ENCODE data around the gene DMRTC2. TPM values are rescaled to one million over a fixed set of nuclear protein-coding genes. Genes with fewer than 3 reads are reported as not detected.
A peak's percentile ranks its signal among the peaks of the same experiment; 100 is the strongest.

Gene DMRTC2
- total and polyA plus RNA-seq, 2 of the 8 experiments (the other 6 are each of a cell fraction or from before 2014, with no cell fraction given), result not detected

- TF ChIP-seq GABPA (IDR thresholded peaks at IDR 0.05; ENCODE audit: borderline replicate concordance, insufficient read depth, low read length), result no peak
- TF ChIP-seq ASH2L (IDR thresholded peaks at IDR 0.05; ENCODE audit: low read length), result peak; percentile 21
- TF ChIP-seq CTCF (IDR thresholded peaks at IDR 0.05; ENCODE audit: control extremely low read depth in 1 of 3, insufficient read depth in 1 of 3, low read depth in 1 of 3, low read length in 3 of 3), result peak in 1 of 3 experiments; percentile 52; a peak in 2 of 4 replicates
- TF ChIP-seq USF2 (IDR thresholded peaks at IDR 0.05; ENCODE audit: low read length), result no peak
- TF ChIP-seq CHD2 (IDR thresholded peaks at IDR 0.05; ENCODE audit: low read length), result no peak
- TF ChIP-seq KDM1A (IDR thresholded peaks at IDR 0.05; ENCODE audit: borderline replicate concordance, low read length), result no peak
- no peak for TF ChIP-seq TAF7 (optimal IDR thresholded peaks at IDR 0.05; ENCODE audit: borderline replicate concordance, low read depth, low read length)
Measured at GRCh38 chr19:41887711-41888382, 43.0 kb downstream of the DMRTC2 start (continued).
